GM12864 (cell line): ENCODE measurements around the gene GID4.

Experiments used
- DNase-seq: peaks from one replicate; pipeline ENCODE4 v3.0.0-alpha.2; 2011; ENCODE audit warnings: low read depth
- H3K4me3 ChIP-seq: 2 replicates; pipeline ENCODE4 v1.5.1; 2011; ENCODE audit warnings: mild to moderate bottlenecking, low read depth, low read length, control low read depth
- TF ChIP-seq, protein P1 (sequence below): IDR thresholded peaks from 2 replicates; pipeline ENCODE4 v1.5.1; 2011; ENCODE audit warnings: low read depth, mild to moderate bottlenecking, moderate library complexity, low read length, control low read depth, inconsistent platforms; ENCODE audit errors: missing control alignments

Gene GID4

GRCh38 chr17:18111330-18111971 lies 72.2 kb downstream of the GID4 start:
- no peak for DNase-seq
- H3K4me3 ChIP-seq = no peak overlapping the region
- TF ChIP-seq, protein P1, sequence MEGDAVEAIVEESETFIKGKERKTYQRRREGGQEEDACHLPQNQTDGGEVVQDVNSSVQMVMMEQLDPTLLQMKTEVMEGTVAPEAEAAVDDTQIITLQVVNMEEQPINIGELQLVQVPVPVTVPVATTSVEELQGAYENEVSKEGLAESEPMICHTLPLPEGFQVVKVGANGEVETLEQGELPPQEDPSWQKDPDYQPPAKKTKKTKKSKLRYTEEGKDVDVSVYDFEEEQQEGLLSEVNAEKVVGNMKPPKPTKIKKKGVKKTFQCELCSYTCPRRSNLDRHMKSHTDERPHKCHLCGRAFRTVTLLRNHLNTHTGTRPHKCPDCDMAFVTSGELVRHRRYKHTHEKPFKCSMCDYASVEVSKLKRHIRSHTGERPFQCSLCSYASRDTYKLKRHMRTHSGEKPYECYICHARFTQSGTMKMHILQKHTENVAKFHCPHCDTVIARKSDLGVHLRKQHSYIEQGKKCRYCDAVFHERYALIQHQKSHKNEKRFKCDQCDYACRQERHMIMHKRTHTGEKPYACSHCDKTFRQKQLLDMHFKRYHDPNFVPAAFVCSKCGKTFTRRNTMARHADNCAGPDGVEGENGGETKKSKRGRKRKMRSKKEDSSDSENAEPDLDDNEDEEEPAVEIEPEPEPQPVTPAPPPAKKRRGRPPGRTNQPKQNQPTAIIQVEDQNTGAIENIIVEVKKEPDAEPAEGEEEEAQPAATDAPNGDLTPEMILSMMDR = no peak

DNA sequence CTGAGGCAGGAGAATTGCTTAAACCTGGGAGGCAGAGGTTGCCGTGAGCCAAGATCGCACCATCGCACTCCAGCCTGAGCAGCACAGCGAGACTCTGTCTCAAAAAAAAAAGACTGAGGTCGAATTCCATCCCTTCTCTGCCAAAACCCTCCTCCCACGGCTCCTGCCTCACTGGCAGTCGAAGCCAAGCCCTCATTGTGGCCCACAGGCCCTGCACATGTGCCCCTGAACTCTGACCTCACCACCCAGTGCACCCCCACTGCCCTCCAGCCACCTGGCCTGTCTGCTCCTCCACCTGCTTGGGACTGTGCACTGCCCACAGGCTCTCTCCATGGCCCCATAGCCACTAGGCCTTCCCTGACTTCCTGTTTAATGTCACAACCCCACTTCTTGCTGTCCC lies 76.3 kb downstream of the GID4 start:
- no peak for DNase-seq
- H3K4me3 ChIP-seq = no peak overlapping the region
- TF ChIP-seq, protein P1 = no peak

GRCh38 chr17:18116078-18116477 lies 76.9 kb downstream of the GID4 start:
- no peak for DNase-seq
- no peak overlapping the region for H3K4me3 ChIP-seq
- TF ChIP-seq, protein P1 = no peak

GRCh38 chr17:18117533-18117932 lies 78.3 kb downstream of the GID4 start:
- no peak for DNase-seq
- H3K4me3 ChIP-seq = no peak overlapping the region
- TF ChIP-seq, protein P1 = no peak
